ENCODE measurements around the gene MMP7. TPM values are rescaled to one million over a fixed set of nuclear protein-coding genes. Genes with fewer than 3 reads are reported as not detected.

Gene MMP7
- polyA plus RNA-seq, 1 of the 3 experiments (the other 2 are of a cell fraction) = 0.13 TPM

DNA sequence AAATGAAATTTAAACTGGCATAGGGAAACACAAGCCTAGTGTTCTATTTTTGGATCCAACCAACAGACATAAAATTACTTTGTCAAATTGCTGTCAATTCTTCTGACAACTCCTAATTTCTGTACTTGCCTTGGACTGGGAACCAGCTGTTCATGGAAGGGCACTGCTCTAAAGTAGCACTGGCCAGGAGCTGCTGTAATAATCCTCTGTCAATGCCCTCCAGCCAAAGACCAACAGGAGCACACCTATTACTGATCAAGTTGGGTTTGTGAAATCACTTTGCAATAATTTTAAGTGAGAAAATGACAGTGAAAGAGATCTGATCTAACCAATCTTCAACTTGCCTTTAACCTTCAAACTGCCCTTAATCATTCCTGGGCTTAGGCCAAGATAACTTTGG lies 59.1 kb downstream of the MMP7 start (continued):
- no peak for TF ChIP-seq MEF2A (IDR thresholded peaks at IDR 0.05; ENCODE audit: borderline replicate concordance, low read depth)
- no peak for TF ChIP-seq ELF1 (IDR thresholded peaks at IDR 0.05)

Other genes starting within 250 kb of the MMP7 start
- gene BIRC3, start 213.3 kb downstream of the MMP7 start, polyA plus RNA-seq (2012; rRNA removed) = 0.46 and 0.62 TPM in 2 replicates
- gene BIRC2, start 183.5 kb downstream of the MMP7 start, polyA plus RNA-seq (2012; rRNA removed) = 20.1 and 32.3 TPM in 2 replicates
- 86.1 and 132 TPM in 2 replicates for gene TMEM123, start 78.0 kb downstream of the MMP7 start, polyA plus RNA-seq (2012; rRNA removed)
- gene MMP20, start 94.6 kb upstream of the MMP7 start, polyA plus RNA-seq (2012; rRNA removed) = not detected in 2 replicates
- gene MMP27, start 175.0 kb upstream of the MMP7 start, polyA plus RNA-seq (2012; rRNA removed) = not detected in 2 replicates
- gene MMP8, start 194.2 kb upstream of the MMP7 start, polyA plus RNA-seq (2012; rRNA removed) = 0.07 TPM in 1 of 2 replicates, not detected in the other
- gene MMP10, start 249.9 kb upstream of the MMP7 start, polyA plus RNA-seq (2012; rRNA removed) = 1.4 and 2.2 TPM in 2 replicates

Measured in SK-N-SH (cell line).